Raji (cell line): Measurements from ENCODE around the gene MGAT4C.

Experiments used
- POLR2A ChIP-seq: IDR thresholded peaks from 2 replicates; pipeline ENCODE4 v1.6.1; 2011; ENCODE audit warnings: low read depth, low read length, control low read depth; ENCODE audit not compliant: insufficient read depth

The MGAT4C gene

DNA sequence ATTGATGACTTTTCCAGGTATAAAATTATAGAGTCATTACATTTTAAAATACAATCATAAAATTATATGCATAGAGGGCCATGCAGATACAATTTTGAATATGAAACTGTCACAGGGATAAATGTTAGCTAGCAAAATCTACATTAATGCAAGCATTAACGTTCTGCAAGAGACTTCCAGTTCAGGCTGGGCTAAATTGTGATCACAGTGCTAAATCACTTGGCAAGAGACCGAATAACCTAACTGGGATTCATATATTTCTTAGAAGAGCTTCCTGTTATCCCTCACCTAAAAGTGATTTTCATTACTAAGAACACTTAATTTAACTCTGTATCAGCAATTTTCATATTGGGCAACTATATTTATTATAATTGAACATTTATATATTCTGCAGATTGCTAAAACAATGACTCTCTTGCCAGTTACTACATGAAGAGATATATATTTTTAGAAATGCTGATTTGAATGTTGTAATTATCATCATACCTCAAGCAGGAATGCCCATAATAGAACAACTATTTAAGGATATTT lies 83.2 kb downstream of the MGAT4C start:
- no peak for TF ChIP-seq POLR2A

DNA sequence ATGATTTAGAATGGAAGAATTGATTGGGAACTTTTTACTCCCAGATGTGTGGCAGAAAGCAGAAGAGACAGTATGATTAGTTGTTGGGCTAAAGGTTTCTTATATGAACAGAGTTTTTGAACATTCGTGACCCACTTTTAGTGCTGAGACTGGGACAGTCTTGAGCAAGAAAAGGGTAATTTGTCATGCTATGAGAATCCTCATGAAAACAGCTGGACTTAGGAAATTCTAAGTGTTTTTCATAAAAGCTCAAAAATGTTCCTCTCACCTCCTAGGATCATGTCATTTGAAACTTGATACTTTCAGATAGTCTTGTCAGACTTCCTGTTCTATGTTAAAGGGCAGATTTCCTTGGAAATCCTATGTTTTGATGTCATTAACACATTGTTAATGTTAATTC lies 86.1 kb downstream of the MGAT4C start:
- TF ChIP-seq POLR2A: no peak

DNA sequence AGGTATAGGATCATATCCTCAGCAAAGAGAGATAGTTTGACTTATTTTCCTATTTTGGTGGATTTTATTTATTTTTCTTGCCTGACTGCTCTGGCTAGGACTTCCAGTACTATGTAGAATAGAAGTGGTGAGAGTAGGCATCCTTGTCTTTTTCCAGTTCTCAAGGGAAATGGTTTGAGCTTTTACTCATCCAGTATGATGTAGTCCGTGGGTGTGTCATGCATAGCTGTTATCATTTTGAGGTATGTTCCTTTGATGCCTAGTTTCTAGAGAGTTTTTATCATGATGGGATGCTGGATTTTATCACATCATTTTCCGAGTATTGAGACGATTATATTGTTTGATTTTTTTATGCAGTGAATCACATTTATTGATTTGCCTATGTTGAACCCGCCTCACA lies 97.2 kb downstream of the MGAT4C start:
- no peak for TF ChIP-seq POLR2A

DNA sequence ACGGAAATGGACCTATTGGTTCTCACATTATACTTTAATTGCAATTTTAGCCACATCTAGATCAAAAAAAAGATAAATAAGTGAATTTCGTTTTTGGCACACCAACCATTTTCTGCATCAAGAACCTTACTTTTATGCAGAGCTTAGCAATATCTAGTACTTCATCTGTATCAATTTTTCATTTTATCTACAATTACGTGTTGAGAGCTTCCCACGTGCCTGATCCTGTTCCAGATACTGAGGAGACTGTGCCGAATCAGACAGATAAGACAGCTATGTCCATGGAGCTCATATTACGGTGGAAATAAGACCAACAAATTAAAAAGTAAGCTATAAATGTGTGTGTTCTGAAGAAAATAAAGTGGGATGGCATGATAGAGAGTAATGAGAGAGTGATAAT lies 101.6 kb downstream of the MGAT4C start:
- TF ChIP-seq POLR2A: no peak

DNA sequence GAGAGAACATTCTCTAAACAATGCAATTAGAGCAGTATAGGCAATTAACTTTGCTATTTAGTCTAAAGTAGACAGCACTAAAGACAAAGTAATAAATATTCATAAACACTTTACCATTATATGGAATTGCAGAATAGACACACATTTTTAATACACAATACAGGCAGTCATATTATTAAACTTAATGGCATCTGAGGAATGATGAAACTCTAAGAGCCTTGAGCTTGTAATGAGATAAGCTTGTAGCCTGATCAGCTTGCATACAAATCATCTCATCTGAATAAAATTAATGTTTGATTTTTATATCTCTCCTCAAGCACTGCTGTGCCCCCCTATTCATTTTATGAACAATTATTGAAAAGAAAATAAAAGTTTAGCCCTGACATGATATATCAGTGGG lies 107.6 kb downstream of the MGAT4C start:
- no peak for TF ChIP-seq POLR2A

DNA sequence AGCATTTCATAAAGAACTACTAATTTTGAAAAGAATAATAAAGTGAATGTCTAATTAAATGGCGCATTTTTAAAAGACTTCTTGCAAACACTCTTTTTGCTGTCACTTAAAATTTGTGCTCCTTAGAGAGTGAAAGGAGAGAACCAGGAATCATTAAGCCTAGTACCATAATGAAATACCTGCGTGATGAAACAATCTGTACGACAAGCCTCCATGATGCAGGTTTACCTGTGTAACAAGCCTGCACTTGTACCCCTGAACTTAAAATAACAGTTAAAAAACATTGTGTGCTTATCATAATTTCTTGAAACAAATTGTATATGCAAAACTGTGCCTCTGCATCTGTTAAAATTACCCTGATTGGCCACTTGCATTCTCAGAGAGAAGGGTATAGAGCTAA lies 108.1 kb downstream of the MGAT4C start:
- TF ChIP-seq POLR2A: no peak

DNA sequence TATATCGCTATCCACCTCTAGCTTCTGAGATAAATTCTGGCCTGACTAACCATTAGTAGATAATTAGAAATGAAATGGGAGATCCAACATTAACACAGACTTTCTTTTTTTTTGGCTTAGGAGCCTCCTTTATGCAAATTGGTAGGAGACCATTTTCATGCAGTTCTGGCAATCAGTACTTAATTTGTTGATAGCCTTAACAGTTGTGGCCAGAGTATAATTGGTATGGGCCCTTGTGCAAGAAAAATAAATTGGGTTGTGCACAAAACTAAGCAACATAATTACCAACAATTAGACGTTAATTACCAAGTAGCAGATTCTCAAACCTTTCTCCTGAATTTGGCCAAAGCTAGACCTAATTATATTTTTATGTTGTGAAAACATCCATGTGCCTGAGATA lies 111.0 kb downstream of the MGAT4C start:
- no peak for TF ChIP-seq POLR2A

DNA sequence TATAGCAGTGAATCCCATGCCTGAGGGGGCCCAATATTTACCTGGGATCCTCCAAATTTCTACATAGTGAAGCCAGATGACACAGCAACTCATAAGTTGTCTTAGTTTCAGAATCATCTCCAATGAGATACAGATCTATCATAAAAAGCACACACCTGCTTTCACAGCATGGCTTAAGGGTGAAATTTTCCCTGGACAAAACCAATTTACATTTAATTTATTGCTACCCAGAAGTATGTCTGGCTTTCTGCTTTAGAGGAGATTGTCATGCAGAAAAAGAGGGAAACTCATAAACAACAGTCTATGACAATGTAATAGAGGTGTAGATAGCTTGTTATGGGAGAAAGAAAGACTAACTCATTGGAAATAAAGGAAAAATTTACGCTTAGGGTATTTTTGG lies 113.0 kb downstream of the MGAT4C start:
- TF ChIP-seq POLR2A: no peak

DNA sequence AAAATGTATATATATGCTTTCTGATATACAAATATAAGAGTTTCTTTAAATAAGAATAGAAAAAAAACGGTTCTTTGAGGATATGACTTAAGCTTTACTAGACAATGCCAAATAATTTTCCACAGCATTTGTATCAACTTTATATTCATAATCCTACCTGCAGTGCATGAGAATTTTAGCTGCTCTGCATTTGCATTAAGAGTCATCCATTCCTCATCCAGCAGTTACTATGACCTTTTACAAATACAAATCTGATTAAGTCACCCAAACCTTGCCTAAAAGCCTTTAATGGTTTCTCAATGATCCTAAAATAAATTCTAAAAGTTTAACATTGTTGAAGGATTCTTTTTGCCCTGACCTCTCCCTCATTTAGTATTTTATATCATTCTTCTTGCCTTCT lies 116.5 kb downstream of the MGAT4C start:
- no peak for TF ChIP-seq POLR2A

DNA sequence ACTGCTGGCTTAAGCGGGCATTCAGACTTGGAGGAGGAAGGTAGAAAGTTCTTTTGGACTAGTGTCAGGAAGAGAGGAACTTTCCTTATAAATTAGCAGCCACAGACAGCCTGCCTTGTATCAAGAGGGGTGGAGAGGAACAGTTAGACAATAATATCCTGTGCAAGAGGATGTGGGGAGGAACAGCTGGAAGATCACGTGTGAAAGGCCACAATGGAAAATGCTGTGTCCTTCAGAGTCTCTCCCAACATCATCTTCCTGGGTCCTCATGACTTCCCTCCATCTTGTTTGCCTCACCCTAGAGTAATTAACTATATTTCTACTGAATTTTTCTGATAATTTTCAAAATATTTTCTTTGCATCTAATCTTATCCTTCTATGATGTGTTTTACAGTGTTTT lies 117.4 kb downstream of the MGAT4C start:
- no peak for TF ChIP-seq POLR2A

DNA sequence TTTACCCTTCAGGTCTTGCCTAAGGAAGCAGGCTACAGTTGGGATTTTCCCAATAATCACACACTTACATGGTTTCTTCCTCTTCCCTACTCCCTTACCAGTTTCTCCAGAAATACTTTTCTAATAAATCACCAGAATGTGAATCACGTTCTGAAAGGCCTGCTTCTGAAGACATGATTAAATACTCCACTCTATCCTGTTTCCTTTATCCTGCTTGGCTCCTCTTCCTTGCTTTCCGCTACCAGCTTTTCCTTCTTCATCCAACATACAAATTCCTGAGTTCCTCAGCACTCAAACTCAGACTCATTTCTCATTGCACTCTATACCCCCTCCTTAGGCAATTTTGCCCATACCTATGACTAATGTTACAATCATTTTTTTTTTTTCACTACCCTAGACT lies 118.3 kb downstream of the MGAT4C start:
- TF ChIP-seq POLR2A: no peak

DNA sequence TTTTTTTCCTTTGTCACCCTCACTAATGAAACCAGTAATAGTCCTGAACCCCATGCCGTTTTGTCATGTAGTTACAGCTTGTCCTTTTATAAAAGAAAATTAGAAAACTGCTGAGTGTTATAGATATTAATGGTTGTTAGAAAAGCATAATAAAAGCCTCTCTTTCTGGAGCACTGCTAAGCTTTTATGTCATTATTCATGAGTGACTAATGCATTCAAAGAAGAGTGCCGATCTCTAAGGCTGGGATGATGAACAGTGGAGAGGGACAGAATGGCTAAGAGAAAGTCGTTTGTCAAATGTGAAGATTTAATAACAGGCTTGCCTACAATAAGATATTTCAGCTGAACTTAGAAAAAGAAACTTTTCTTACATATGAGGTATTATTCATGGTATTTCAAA lies 121.6 kb downstream of the MGAT4C start:
- TF ChIP-seq POLR2A: no peak

DNA sequence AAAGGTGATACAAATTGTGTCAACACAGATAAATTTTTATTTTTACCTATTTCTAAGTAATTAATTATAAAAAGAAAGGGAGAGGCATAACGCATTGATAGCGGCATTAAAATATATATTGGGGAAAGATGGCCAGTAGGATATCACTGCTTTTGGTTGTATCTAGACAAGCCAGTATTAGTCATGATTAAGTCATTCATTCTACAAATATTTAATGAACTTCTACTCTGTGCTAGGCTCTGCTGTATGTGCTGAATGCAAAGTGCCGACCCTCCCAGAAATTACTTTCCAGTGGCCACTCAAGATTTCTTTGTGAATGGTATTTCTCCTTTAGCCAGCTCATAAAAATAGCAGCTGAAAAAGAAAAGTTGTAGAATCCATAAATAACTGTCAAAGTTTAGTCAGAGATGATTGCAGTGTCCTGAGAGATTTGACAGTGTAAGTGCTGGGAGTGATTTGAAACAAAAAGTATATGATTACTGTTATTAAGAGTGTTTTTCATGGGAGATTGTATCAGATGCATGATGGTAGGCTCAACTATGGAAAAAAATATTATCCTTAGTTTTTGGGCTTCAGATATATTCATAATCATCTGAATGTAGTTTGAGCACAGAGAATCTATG lies 133.2 kb downstream of the MGAT4C start:
- TF ChIP-seq POLR2A: no peak

DNA sequence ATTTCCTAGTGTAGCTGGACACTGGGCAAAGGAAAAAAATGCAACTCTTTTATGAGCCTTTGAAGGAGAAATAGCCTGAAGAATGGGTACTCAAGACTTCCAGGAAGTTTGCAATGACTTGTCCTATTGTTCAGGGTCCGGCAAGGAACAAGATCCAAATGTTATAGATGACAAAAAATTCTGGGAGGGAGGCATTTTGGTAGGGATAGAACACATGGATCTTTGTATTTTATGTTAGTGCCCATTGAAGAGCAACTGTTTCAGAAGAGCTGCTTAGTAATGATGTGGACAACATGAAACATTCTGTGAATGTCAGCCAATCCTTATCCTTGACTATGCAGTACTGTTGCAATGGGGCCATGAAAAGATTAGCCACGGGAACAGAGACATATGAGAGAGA lies 138.0 kb downstream of the MGAT4C start:
- TF ChIP-seq POLR2A: no peak

DNA sequence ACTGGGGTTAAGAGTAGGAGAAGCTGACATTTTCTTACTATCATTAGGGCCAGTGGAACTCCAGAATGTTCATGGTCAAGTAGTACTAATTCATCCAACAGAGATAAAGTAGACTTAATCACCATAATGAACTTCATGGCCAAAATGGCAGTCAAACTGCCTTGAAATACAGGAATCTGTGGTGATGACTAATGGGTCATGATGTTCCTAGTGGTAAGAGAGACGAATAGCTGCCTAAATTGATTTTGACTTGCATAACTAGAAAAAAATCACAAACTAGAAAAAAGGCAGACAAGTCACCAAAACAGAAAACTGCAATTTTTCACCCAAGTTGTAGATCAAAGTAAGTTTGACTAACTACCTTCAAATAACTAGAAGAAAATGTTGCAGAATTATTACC lies 138.5 kb downstream of the MGAT4C start:
- no peak for TF ChIP-seq POLR2A

DNA sequence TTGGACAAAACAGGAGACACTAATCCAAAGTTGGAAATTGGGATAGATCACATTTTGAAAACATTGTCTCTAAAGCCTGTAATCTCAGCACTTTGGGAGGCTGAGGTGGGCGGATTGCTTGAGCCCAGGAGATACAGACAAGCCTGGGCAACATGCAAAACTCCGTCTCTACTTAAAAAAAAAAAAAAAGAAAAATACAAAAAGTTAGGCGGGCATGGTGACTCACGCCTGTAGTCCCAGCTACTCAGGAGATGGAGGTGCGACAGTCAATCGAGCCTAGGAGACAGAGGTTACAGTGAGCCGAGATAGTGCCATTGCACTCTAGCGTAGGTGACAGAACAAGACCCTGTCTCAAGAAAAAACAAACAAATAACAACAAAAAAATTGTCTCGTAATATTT lies 152.1 kb downstream of the MGAT4C start:
- no peak for TF ChIP-seq POLR2A

DNA sequence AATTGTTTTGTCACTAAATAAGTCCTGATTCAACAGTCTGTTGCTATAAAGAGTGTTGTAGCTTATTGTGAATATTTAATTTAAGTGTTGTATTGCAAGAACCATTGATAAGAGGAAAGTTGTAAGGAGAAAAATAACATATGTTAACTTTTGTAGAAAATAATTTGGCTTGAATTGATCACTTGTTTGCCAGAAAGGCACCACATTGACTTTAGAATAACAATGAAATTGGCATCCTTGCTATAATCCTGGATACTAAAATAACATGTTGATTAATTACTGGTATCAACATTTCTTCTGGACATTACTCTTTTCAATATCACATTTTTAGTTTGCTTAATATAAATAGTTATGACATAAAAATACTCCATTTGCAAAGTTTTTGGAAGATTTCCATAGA lies 159.0 kb downstream of the MGAT4C start:
- TF ChIP-seq POLR2A: no peak

DNA sequence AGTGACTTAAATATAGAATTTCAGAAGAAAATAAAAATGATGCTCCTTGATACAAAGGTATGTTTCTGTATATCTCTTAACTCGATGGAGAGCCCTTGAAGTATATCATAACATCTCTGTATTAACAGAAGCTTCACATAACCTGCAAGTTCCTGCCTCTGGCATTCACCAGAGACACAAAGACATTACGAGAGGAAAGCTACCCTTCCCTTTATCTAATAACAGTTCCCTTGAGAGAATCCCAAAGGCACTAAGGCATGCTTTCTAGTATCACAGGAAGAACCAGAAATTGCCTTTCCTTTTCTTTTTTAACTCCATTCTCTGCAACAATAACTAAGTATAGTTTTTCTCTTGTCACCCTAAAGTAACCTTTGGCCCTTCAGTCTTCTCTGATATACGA lies 164.5 kb downstream of the MGAT4C start:
- no peak for TF ChIP-seq POLR2A

DNA sequence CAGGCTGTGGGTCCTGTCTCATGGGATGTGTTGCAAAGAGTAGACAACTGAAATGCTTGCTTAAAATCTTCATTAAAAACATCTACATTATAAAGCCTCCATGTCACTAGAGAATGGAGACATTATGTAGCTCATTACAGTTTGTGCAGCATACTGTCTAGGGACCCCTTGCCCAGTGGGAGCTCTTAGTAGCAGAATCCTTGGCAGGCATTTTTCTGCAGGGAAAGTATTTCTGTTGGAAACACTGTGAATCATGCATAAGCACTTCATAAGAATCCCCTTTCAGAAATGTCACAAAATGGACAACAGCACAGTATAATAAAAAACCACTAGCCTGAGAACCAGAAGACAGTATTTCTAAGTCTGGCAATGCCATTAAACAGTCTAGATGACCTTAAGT lies 174.3 kb downstream of the MGAT4C start:
- no peak for TF ChIP-seq POLR2A
